GM12892 (cell line): ENCODE results near the gene CLK1.

Experiments
- POLR2A ChIP-seq: IDR thresholded peaks from 2 replicates; pipeline ENCODE4 v1.6.1; 2011; ENCODE audit warnings: low read depth, low read length, control low read depth
- POLR2AphosphoS5 ChIP-seq: IDR thresholded peaks from 2 replicates; pipeline ENCODE4 v1.6.1; 2011; ENCODE audit warnings: low read depth, low read length, control low read depth

GRCh38 chr2:200845194-200845593 lies 19.3 kb downstream of the CLK1 start:
- TF ChIP-seq POLR2AphosphoS5: no peak
- TF ChIP-seq POLR2A: no peak
